GM23338 (cell line): Measurements from ENCODE around the gene GLS. TPM values are rescaled to one million over a fixed set of nuclear protein-coding genes. Genes with fewer than 3 reads are reported as not detected.

Experiments used
- ATAC-seq: fragments of 200-7000 bp; cut with Tn5 transposase; 3 replicates; pipeline ENCODE4 v1.9.1; 2020
- DNase-seq: peaks from one replicate; pipeline ENCODE4 v3.0.0-alpha.2; 2015; ENCODE audit warnings: low spot score
- H2AFZ ChIP-seq: fragments of 200-600 bp; sonication (generic); 2 replicates; pipeline ENCODE4 v1.8.0; 2016; ENCODE audit warnings: antibody characterized with exemption, mild to moderate bottlenecking, moderate library complexity
- H3F3A ChIP-seq: fragments of 200-600 bp; sonication (generic); replicated peaks from 2 replicates; pipeline ENCODE4 v1.8.0; 2017; ENCODE audit warnings: antibody characterized with exemption, mixed run types, low read depth
- H3K27ac ChIP-seq: fragments of 200-600 bp; sonication (generic); 2 replicates; pipeline ENCODE4 v1.6.1; 2016; ENCODE audit warnings: low read depth
- H3K27me3 ChIP-seq: fragments of 200-600 bp; sonication (generic); 2 replicates; pipeline ENCODE4 v1.8.0; 2016; ENCODE audit warnings: mild to moderate bottlenecking, mixed run types, moderate library complexity; ENCODE audit not compliant: insufficient read depth
- H3K36me3 ChIP-seq: fragments of 200-600 bp; sonication (generic); 2 replicates; pipeline ENCODE4 v1.8.0; 2016; ENCODE audit warnings: mild to moderate bottlenecking; ENCODE audit not compliant: insufficient read depth
- H3K4me1 ChIP-seq: fragments of 200-600 bp; sonication (generic); 2 replicates; pipeline ENCODE4 v1.8.0; 2016; ENCODE audit warnings: mild to moderate bottlenecking, moderate library complexity; ENCODE audit not compliant: insufficient read depth
- H3K4me2 ChIP-seq: fragments of 200-600 bp; sonication (generic); 2 replicates; pipeline ENCODE4 v1.7.1; 2017; ENCODE audit warnings: mixed run types
- H3K4me3 ChIP-seq: fragments of 200-600 bp; sonication (generic); 2 replicates; pipeline ENCODE4 v1.6.1; 2016; ENCODE audit warnings: mixed run types
- H3K79me2 ChIP-seq: fragments of 200-600 bp; sonication (generic); replicated peaks from 2 replicates; pipeline ENCODE4 v1.8.0; 2017; ENCODE audit warnings: mild to moderate bottlenecking; ENCODE audit not compliant: insufficient read depth
- H3K9me2 ChIP-seq: fragments of 200-600 bp; sonication (generic); 2 replicates; pipeline ENCODE4 v1.8.0; 2017; ENCODE audit not compliant: insufficient read depth
- H4K20me1 ChIP-seq: fragments of 200-600 bp; sonication (generic); replicated peaks from 2 replicates; pipeline ENCODE4 v1.8.0; 2017; ENCODE audit warnings: mild to moderate bottlenecking; ENCODE audit not compliant: insufficient read depth
- H3K27ac Mint-ChIP-seq: 2 replicates; pipeline ENCODE4 v1.8.0; 2020; ENCODE audit warnings: inconsistent platforms, mild to moderate bottlenecking, moderate library complexity, mixed read lengths
- H3K27me3 Mint-ChIP-seq: 3 replicates; pipeline ENCODE4 v1.8.0; 2022; ENCODE audit warnings: low read depth, mild to moderate bottlenecking, moderate library complexity, mixed read lengths, inconsistent platforms; ENCODE audit not compliant: insufficient read depth, poor library complexity
- H3K36me3 Mint-ChIP-seq: 3 replicates; pipeline ENCODE4 v1.8.0; 2021; ENCODE audit warnings: low read depth, mild to moderate bottlenecking, inconsistent platforms, moderate library complexity, mixed read lengths
- H3K4me1 Mint-ChIP-seq: 3 replicates; pipeline ENCODE4 v1.8.0; 2020; ENCODE audit warnings: mild to moderate bottlenecking, inconsistent platforms, mixed read lengths
- H3K4me3 Mint-ChIP-seq: 3 replicates; pipeline ENCODE4 v1.8.0; 2021; ENCODE audit warnings: moderate library complexity, mild to moderate bottlenecking, inconsistent platforms, mixed read lengths
- H3K9me3 Mint-ChIP-seq: 3 replicates; pipeline ENCODE4 v1.8.0; 2020; ENCODE audit warnings: moderate library complexity, mild to moderate bottlenecking, inconsistent platforms, mixed read lengths
- CTCF ChIP-seq, 2 experiments: fragments of 200-600 bp in 1 of 2; sonication (generic) in 1 of 2; conservative IDR thresholded peaks; 2 replicates each; pipeline versions ENCODE4 v1.5.1 to v1.6.1; 2016 to 2017; ENCODE audit warnings: antibody characterized with exemption in 2 of 2, low read depth in 2 of 2, mild to moderate bottlenecking in 2 of 2, moderate library complexity in 1 of 2
- EZH2 ChIP-seq: fragments of 200-600 bp; sonication (generic); IDR thresholded peaks from one replicate; pipeline ENCODE4 v1.8.0; 2017; ENCODE audit warnings: antibody characterized with exemption, mild to moderate bottlenecking, low read depth; ENCODE audit not compliant: unreplicated experiment
- EZH2phosphoT487 ChIP-seq: fragments of 200-600 bp; sonication (generic); IDR thresholded peaks from one replicate; pipeline ENCODE4 v1.8.1; 2018; ENCODE audit warnings: antibody characterized with exemption; ENCODE audit not compliant: unreplicated experiment
- JUNB ChIP-seq: IDR thresholded peaks from one replicate; pipeline ENCODE4 v1.6.1; 2016; ENCODE audit warnings: antibody characterized with exemption; ENCODE audit not compliant: unreplicated experiment
- NANOG ChIP-seq: IDR thresholded peaks from 2 replicates; pipeline ENCODE4 v1.6.1; 2016; ENCODE audit warnings: antibody characterized with exemption, borderline replicate concordance
- ZNF462 ChIP-seq: fragments of 250-450 bp; sonication (Bioruptor Pico); IDR thresholded peaks from 2 replicates; pipeline ENCODE4 v1.5.0; 2020; ENCODE audit warnings: mild to moderate bottlenecking, moderate library complexity
- polyA plus RNA-seq: library from polyadenylated mRNA; unstranded; fragments of >200 nt; fragmentation: Nextera tagmentation; extraction: Ambion mirVana; gene quantifications from 2 replicates; pipeline ENCODE4 v1.2.1, GENCODE V29; 2016
- total RNA-seq: library from RNA; depleted of rRNA; stranded (reverse); fragments of >200 nt; shearing (Covaris generic); gene quantifications from 2 replicates; pipeline ENCODE4 v1.2.3, GENCODE V29; 2014
- TF ChIP-seq, protein P1 (sequence below): IDR thresholded peaks from 2 replicates; pipeline ENCODE4 v1.6.1; 2016; ENCODE audit warnings: antibody characterized with exemption
- TF ChIP-seq, protein P2 (sequence below): IDR thresholded peaks from one replicate; pipeline ENCODE4 v1.6.1; 2018; ENCODE audit warnings: antibody characterized with exemption; ENCODE audit not compliant: unreplicated experiment

Gene GLS
- total and polyA plus RNA-seq, 2 experiments from 2014 or later, result 38.1 to 172 TPM

DNA sequence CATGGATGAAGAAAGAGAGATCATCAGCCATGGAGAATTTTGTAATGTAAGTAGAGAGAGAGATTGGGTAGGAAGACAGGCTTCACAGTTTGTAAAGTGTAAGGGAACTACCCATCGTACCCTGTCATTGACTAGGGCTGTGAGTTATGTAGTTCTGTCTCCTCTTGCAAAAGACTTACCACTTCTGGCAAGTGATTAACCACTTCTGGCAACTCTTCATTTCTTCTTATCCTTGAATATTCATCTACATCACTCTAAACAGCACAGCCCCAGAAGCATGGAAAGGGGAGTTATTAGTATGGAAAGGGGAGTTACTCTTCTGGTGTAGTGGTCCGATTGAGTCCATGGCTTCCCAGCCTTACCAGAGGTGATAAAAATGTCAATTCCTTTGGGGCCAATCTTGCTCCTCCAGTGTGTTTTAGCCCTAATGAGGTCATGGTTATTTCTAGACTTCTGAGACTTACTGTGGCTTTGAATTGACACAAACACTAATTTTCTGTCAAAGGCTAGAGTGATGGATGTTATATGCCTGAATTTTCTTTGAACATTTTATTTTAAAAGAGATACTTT is 81.4 kb downstream of the GLS start:
- Histone ChIP-seq H3K4me2 (no peak overlapping the region), H3K27ac (0 out of 2 replicates have a peak overlapping the region, but pooled peaks have one; percentile 33), H3K36me3 (no peaks in the 10 kb centered on the region; the same call in 1 of the 2 replicates), H2AFZ (no peak overlapping the region), H4K20me1 (no peaks in the 10 kb centered on the region), H3K4me3 (no peak overlapping the region), H3K9me2 (no peaks in the 10 kb centered on the region), H3K4me1 (no peaks in the 10 kb centered on the region), H3K27me3 (no peaks in the 10 kb centered on the region), H3F3A (no peaks in the 10 kb centered on the region), H3K79me2 (no peaks in the 10 kb centered on the region)
- DNase-seq (no peak), ATAC-seq (no peak)
- Mint-ChIP-seq H3K9me3 (peaks cover 2% of the 10 kb centered on the region; the same call in 1 of the 3 replicates), H3K36me3 (peaks cover 4% of the 10 kb centered on the region; the same call in 1 of the 3 replicates), H3K4me3 (no peak overlapping the region), H3K27ac (no peak overlapping the region), H3K27me3 (no peaks in the 10 kb centered on the region), H3K4me1 (no peaks in the 10 kb centered on the region; the same call in 2 of the 3 replicates)
- no peak for TF ChIP-seq JUNB
- no peak for TF ChIP-seq EZH2phosphoT487
- no peak for TF ChIP-seq CTCF (conservative IDR thresholded peaks at IDR 0.05; ENCODE audit: low read depth in 2 of 2)
- no peak for TF ChIP-seq NANOG
- TF ChIP-seq, protein P1, sequence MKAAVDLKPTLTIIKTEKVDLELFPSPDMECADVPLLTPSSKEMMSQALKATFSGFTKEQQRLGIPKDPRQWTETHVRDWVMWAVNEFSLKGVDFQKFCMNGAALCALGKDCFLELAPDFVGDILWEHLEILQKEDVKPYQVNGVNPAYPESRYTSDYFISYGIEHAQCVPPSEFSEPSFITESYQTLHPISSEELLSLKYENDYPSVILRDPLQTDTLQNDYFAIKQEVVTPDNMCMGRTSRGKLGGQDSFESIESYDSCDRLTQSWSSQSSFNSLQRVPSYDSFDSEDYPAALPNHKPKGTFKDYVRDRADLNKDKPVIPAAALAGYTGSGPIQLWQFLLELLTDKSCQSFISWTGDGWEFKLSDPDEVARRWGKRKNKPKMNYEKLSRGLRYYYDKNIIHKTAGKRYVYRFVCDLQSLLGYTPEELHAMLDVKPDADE, result no peak
- TF ChIP-seq, protein P2, sequence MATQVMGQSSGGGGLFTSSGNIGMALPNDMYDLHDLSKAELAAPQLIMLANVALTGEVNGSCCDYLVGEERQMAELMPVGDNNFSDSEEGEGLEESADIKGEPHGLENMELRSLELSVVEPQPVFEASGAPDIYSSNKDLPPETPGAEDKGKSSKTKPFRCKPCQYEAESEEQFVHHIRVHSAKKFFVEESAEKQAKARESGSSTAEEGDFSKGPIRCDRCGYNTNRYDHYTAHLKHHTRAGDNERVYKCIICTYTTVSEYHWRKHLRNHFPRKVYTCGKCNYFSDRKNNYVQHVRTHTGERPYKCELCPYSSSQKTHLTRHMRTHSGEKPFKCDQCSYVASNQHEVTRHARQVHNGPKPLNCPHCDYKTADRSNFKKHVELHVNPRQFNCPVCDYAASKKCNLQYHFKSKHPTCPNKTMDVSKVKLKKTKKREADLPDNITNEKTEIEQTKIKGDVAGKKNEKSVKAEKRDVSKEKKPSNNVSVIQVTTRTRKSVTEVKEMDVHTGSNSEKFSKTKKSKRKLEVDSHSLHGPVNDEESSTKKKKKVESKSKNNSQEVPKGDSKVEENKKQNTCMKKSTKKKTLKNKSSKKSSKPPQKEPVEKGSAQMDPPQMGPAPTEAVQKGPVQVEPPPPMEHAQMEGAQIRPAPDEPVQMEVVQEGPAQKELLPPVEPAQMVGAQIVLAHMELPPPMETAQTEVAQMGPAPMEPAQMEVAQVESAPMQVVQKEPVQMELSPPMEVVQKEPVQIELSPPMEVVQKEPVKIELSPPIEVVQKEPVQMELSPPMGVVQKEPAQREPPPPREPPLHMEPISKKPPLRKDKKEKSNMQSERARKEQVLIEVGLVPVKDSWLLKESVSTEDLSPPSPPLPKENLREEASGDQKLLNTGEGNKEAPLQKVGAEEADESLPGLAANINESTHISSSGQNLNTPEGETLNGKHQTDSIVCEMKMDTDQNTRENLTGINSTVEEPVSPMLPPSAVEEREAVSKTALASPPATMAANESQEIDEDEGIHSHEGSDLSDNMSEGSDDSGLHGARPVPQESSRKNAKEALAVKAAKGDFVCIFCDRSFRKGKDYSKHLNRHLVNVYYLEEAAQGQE, result no peak
- TF ChIP-seq ZNF462 (CRISPR knock-in tag), result no peak
- no peak for TF ChIP-seq EZH2
